Measurements from ENCODE around the gene TGDS.

DNA sequence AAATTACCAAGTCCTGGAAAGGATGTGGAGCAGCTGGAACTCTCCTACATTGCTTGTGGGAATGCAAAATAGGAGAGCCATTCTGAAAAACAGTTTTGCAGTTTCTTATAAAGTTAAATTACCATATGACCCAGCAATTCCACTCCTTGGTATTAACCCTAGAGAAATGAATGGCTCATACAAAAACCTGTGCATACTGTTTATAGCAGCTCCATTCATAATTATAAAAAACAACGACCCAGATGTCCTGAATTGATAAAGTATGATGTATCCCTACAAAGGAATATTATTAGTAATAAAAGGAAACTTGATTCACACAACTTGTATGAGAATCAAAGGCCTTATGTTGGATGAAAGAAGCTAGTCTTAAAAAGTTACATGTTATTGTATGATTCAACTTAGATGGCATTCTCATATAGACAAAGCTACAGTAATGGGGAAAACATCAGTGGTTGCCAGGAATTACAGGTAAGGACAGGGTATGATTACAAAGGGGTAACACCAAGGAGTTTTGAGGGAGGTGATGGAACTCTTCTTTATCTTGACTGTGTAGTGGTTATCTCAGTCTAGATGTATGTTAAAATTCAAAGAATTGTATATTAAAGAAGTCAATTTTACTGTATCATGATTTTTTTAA, 41.1 kb upstream of the TGDS start:
- TF ChIP-seq, protein P1, sequence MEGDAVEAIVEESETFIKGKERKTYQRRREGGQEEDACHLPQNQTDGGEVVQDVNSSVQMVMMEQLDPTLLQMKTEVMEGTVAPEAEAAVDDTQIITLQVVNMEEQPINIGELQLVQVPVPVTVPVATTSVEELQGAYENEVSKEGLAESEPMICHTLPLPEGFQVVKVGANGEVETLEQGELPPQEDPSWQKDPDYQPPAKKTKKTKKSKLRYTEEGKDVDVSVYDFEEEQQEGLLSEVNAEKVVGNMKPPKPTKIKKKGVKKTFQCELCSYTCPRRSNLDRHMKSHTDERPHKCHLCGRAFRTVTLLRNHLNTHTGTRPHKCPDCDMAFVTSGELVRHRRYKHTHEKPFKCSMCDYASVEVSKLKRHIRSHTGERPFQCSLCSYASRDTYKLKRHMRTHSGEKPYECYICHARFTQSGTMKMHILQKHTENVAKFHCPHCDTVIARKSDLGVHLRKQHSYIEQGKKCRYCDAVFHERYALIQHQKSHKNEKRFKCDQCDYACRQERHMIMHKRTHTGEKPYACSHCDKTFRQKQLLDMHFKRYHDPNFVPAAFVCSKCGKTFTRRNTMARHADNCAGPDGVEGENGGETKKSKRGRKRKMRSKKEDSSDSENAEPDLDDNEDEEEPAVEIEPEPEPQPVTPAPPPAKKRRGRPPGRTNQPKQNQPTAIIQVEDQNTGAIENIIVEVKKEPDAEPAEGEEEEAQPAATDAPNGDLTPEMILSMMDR (IDR thresholded peaks at IDR 0.05) = no peak
- TF ChIP-seq POLR2AphosphoS5 (IDR thresholded peaks at IDR 0.05) (no peak), POLR2A (IDR thresholded peaks at IDR 0.05) (no peak), EP300 (IDR thresholded peaks at IDR 0.05) (no peak)
